Activated CD8-positive, alpha-beta memory T cell treated with anti-CD3 and anti-CD28 coated beads for 1 hour (primary cell): ENCODE data around the gene MACROD2.

ENCODE experiments used
- DNase-seq, 2 donors: peaks; one replicate each; pipeline ENCODE4 v3.0.0-alpha.2; 2020; ENCODE audit warnings: low read depth in 1 of 2; ENCODE audit errors: extremely low read depth in 1 of 2

The MACROD2 gene

GRCh38 chr20:14055127-14055742, 59.9 kb downstream of the MACROD2 start:
- no peak for DNase-seq

GRCh38 chr20:14062171-14062570, 66.9 kb downstream of the MACROD2 start:
- no peak for DNase-seq

GRCh38 chr20:14062786-14063185, 67.5 kb downstream of the MACROD2 start:
- DNase-seq, result no peak

GRCh38 chr20:14064333-14064732, 69.0 kb downstream of the MACROD2 start:
- no peak for DNase-seq

GRCh38 chr20:14064921-14065320, 69.6 kb downstream of the MACROD2 start:
- DNase-seq, result no peak

GRCh38 chr20:14065774-14066173, 70.5 kb downstream of the MACROD2 start:
- DNase-seq, result no peak

- DNase-seq, result no peak
Measured at GRCh38 chr20:14067603-14068002, 72.3 kb downstream of the MACROD2 start.

GRCh38 chr20:14069796-14070195, 74.5 kb downstream of the MACROD2 start:
- no peak for DNase-seq

GRCh38 chr20:14093652-14094051, 98.3 kb downstream of the MACROD2 start:
- DNase-seq, result no peak

GRCh38 chr20:14098261-14098660, 102.9 kb downstream of the MACROD2 start:
- DNase-seq, result no peak

GRCh38 chr20:14113416-14113815, 118.1 kb downstream of the MACROD2 start:
- DNase-seq, result no peak

- no peak for DNase-seq
Measured at GRCh38 chr20:14114065-14114704, 118.9 kb downstream of the MACROD2 start.

GRCh38 chr20:14116037-14116436, 120.7 kb downstream of the MACROD2 start:
- DNase-seq, result no peak

- DNase-seq, result no peak
Measured at GRCh38 chr20:14117768-14118167, 122.5 kb downstream of the MACROD2 start.

- no peak for DNase-seq
Measured at GRCh38 chr20:14126856-14127255, 131.5 kb downstream of the MACROD2 start.

GRCh38 chr20:14127514-14128223, 132.4 kb downstream of the MACROD2 start:
- no peak for DNase-seq

- DNase-seq, result no peak
Measured at GRCh38 chr20:14134004-14134403, 138.7 kb downstream of the MACROD2 start.

- no peak for DNase-seq
Measured at GRCh38 chr20:14142171-14142570, 146.9 kb downstream of the MACROD2 start.

GRCh38 chr20:14142964-14143627, 147.8 kb downstream of the MACROD2 start:
- no peak for DNase-seq

GRCh38 chr20:14148042-14148441, 152.7 kb downstream of the MACROD2 start:
- no peak for DNase-seq

- no peak for DNase-seq
Measured at GRCh38 chr20:14155361-14155760, 160.0 kb downstream of the MACROD2 start.

GRCh38 chr20:14178528-14178927, 183.2 kb downstream of the MACROD2 start:
- no peak for DNase-seq
